SJCRH30 (cell line): ENCODE results near the gene TAF6L. TPM values are rescaled to one million over a fixed set of nuclear protein-coding genes. Genes with fewer than 3 reads are reported as not detected.

Experiments
- DNase-seq, 2 experiments: peaks; one replicate each; pipeline ENCODE4 v3.0.0-alpha.2; 2015 to 2020
- H3K27ac ChIP-seq: fragments of 250-450 bp; sonication (Bioruptor Pico); 2 replicates; pipeline ENCODE4 v1.5.1; 2020; ENCODE audit warnings: mild to moderate bottlenecking, moderate library complexity
- H3K27me3 ChIP-seq: fragments of 250-450 bp; sonication (Bioruptor Pico); 2 replicates; pipeline ENCODE4 v1.5.1; 2020; ENCODE audit warnings: mild to moderate bottlenecking, moderate library complexity
- H3K36me3 ChIP-seq: fragments of 250-450 bp; sonication (Bioruptor Pico); 2 replicates; pipeline ENCODE4 v1.5.1; 2020; ENCODE audit warnings: mild to moderate bottlenecking, moderate library complexity
- H3K4me1 ChIP-seq: fragments of 250-450 bp; sonication (Bioruptor Pico); 2 replicates; pipeline ENCODE4 v1.5.1; 2020; ENCODE audit warnings: mild to moderate bottlenecking, moderate library complexity
- H3K4me3 ChIP-seq: fragments of 250-450 bp; sonication (Bioruptor Pico); 2 replicates; pipeline ENCODE4 v1.5.1; 2020; ENCODE audit warnings: mild to moderate bottlenecking, moderate library complexity
- H3K9me3 ChIP-seq: fragments of 250-450 bp; sonication (Bioruptor Pico); replicated peaks from 2 replicates; pipeline ENCODE4 v1.5.1; 2020; ENCODE audit warnings: mild to moderate bottlenecking, moderate library complexity
- total RNA-seq: library from RNA; depleted of rRNA; stranded (reverse); fragments of >200 nt; shearing (Covaris generic); gene quantifications from 2 replicates; pipeline ENCODE4 v1.2.3, GENCODE V29; 2014

Gene TAF6L
- total RNA-seq, 1 experiment from 2014 or later: 22.2 TPM

DNA sequence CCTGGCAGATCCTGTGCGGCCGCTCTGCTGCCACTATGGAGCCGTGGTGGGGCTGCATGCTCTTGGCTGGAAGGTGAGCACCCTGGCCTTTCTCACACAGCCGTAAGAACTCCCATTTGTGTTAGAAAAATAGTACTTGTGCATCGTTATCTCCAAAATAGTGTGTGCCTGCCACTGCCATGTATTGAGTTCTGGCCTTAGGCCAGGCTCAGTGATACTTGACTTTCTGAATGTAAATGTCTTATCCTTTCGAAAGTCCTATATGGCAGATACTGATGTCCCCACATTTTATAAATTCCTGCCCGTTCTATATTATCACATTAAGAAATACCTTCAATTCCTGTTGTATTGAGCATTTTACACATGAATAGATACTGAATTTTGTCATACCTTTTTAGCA lies 11.6 kb downstream of the TAF6L start:
- H3K27me3 ChIP-seq: no peaks in the 10 kb centered on the region
- DNase-seq: no peak
- H3K9me3 ChIP-seq: no peaks in the 10 kb centered on the region
- no peak overlapping the region for H3K4me3 ChIP-seq
- H3K27ac ChIP-seq: no peak overlapping the region
- H3K4me1 ChIP-seq: no peaks in the 10 kb centered on the region
- peaks cover 10% of the 10 kb centered on the region for H3K36me3 ChIP-seq

DNA sequence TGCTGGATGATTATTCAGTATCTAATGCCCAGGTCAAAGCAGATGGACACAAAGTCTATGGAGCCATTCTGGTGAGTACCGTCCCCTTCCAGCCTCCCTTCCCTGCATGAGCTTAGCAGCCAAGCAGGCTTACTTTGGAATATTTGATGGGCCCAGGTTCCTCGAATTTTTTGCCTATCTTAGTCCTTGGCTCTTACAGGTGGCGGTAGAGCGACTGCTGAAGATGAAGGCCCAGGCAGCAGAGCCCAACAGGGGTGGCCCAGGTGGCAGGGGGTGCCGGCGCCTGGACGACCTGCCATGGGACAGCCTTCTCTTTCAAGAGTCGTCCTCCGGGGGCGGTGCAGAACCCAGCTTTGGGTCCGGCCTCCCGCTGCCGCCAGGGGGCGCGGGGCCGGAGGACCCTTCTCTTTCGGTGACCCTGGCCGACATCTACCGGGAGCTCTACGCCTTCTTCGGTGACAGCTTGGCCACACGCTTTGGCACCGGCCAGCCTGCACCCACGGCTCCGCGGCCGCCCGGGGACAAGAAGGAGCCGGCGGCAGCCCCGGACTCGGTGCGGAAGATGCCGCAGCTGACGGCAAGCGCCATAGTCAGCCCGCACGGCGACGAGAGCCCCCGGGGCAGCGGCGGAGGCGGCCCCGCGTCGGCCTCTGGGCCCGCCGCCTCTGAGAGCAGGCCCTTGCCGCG lies 15.3 kb downstream of the TAF6L start:
- Histone ChIP-seq H3K4me1 (no peaks in the 10 kb centered on the region), H3K27ac (peak overlapping the region; percentile 63; the same call in 1 of the 2 replicates), H3K27me3 (no peaks in the 10 kb centered on the region), H3K9me3 (no peaks in the 10 kb centered on the region), H3K4me3 (peak overlapping the region; percentile 89), H3K36me3 (peaks cover 4% of the 10 kb centered on the region; the same call in 1 of the 2 replicates)
- peak; percentile 78 to 86 for DNase-seq

DNA sequence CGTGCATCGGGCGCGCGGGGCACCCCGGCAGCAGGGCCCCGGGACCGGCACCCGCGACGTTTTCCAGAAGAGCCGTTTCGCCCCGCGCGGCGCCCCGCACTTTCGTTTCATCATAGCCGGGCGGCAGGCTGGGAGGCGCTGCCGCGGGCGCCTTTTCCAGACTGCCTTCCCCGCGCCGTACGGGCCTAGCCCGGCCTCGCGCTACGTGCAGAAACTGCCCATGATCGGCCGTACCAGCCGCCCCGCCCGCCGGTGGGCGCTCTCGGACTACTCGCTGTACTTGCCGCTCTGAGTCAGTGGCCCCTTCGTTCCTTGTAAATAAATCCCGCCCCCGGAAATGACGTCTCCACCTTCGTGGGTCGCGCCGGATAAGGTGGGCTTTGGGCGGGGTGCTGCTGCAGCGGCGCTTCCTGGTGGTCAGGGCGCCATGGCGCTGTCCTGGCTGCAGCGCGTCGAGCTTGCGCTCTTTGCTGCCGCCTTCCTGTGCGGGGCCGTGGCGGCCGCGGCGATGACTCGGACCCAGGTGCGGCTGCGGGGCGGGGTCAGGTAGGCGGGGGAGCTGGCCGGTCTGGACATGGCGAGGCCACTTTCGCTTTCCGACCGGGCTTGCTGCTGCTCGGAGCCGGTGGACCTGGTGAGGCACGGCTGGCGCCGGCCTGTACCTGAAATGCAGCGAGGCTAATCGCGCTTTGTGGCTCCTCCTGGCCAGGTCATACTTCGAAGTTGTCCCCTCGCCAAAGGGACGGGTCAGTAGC lies 16.0 kb downstream of the TAF6L start, which contains the start of gene TMEM179B:
Gene TMEM179B (plus strand): TSS at position 398 of the 755 bp plus-strand sequence. CDS start 30 bp downstream, at position 428.
- Histone ChIP-seq H3K4me3 (peak within 1 kb of the TSS; percentile 89), H3K4me1 (no peaks in the 10 kb centered on the region), H3K36me3 (peaks cover 4% of the 10 kb centered on the region; the same call in 1 of the 2 replicates), H3K27me3 (no peaks in the 10 kb centered on the region), H3K27ac (peak within 1 kb of the TSS; percentile 63), H3K9me3 (no peaks in the 10 kb centered on the region)
- DNase-seq: peak; percentile 97 to 98

DNA sequence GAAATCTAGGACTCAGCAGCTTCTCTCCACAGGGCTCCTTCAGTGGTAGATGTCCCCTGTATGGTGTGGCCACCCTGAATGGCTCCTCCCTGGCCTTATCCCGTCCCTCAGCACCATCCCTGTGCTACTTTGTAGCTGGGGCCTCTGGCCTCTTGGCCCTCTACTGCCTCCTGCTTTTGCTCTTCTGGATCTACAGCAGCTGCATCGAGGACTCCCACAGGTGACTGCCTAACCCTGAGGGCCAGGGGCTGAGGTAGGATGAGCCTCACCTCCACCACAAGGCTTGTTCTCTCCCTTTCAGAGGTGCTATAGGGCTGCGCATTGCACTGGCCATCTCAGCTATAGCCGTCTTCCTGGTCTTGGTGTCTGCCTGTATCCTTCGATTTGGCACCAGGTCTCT lies 17.8 kb downstream of the TAF6L start:
- Histone ChIP-seq H3K27ac (no peak overlapping the region), H3K36me3 (peaks cover 15% of the 10 kb centered on the region), H3K4me3 (no peak overlapping the region), H3K9me3 (no peaks in the 10 kb centered on the region), H3K4me1 (no peaks in the 10 kb centered on the region), H3K27me3 (no peaks in the 10 kb centered on the region)
- no peak for DNase-seq

DNA sequence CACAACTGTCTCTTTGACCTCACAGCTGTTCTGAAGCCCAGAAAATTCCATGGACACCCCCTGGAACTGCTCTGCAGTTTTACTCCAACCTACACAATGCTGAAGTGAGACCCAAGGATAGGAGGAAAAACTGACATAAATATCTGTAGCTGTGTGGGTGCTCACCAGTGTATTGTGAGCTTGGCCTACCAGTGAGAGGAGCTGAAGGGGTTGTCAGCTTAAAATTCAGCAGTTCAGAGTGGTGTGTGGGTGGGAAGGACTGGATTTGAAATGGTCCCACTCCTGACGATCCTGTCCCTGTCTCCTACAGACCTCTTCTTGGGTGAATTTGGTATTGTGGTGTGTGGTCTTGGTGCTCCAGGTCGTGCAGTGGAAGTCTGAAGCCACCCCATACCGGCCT lies 18.4 kb downstream of the TAF6L start:
- Histone ChIP-seq H3K36me3 (peaks cover 20% of the 10 kb centered on the region), H3K27ac (no peak overlapping the region), H3K4me3 (no peak overlapping the region), H3K4me1 (no peaks in the 10 kb centered on the region), H3K27me3 (no peaks in the 10 kb centered on the region), H3K9me3 (no peaks in the 10 kb centered on the region)
- no peak for DNase-seq

DNA sequence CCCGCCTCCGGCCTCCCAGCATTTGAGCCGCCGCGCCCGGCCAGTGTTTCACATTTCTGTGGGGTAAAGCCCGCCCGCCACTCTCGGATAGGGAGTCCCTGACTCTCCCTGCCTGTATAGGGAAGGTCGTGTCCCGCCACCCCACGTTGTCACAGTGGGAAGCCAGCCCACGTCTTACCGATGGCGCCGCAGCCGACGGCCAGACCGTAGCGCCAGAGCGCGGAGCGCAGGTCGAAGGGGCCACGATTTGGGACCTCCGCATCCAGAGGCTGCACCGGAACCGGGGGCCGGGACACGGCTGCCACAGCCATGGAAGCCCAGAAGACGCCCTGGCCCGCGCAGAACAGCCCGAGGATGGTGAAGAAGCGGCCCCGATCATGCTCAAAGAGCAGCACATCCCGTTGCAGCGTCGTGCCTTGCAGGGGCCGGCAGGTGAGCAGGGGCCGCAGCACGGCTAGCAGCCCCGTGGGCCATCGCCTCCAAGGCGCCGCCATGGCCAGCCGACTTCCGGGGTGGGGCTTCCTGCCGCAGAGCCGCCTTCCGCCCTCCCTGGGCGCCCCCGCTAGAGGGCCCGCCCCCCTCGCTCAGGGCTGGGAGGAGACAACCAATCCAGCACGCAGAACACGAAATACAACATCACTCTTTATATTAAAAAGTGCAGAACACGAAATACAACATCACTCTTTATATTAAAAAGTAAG lies 20.5 kb downstream of the TAF6L start, which contains the start of gene TMEM223:
Gene TMEM223 (minus strand): TSS at position 506 of the 701 bp plus-strand sequence. CDS start 12 bp downstream, at position 494.
- H3K36me3 ChIP-seq: peaks cover 36% of the 10 kb centered on the region

DNA sequence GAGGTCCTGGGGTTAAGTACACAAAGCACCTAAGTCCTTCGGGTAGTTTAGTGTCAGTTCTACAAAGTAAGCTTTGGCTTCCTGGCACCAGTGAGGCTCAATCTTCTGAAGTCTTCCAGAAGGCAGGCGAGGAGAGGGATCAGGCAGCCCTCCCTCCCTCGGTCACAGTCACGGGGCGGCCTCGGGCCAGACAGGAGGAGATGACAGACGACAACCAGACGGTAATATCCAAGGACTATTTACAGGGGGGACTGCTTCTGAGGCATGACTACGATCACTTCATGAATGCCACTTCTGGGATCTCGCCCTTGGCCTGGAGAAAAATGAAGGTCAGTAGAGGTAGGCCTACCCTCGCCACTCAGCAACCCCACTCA lies 21.0 kb downstream of the TAF6L start:
- Histone ChIP-seq H3K9me3 (no peaks in the 10 kb centered on the region), H3K27ac (no peak overlapping the region; the same call in 1 of the 2 replicates), H3K27me3 (no peaks in the 10 kb centered on the region), H3K4me1 (no peaks in the 10 kb centered on the region), H3K36me3 (peaks cover 39% of the 10 kb centered on the region), H3K4me3 (peak overlapping the region; percentile 68)
- DNase-seq: peak in 1 of 2 experiments; percentile 23

More for the DNA sequence above, 20.5 kb downstream of the TAF6L start, which contains the start of gene TMEM223:
- Histone ChIP-seq H3K4me1 (no peaks in the 10 kb centered on the region), H3K4me3 (peak within 1 kb of the TSS; percentile 68), H3K9me3 (no peaks in the 10 kb centered on the region), H3K27me3 (no peaks in the 10 kb centered on the region), H3K27ac (peak within 1 kb of the TSS; percentile 25; the same call in 1 of the 2 replicates)
- peak; percentile 82 to 83 for DNase-seq

DNA sequence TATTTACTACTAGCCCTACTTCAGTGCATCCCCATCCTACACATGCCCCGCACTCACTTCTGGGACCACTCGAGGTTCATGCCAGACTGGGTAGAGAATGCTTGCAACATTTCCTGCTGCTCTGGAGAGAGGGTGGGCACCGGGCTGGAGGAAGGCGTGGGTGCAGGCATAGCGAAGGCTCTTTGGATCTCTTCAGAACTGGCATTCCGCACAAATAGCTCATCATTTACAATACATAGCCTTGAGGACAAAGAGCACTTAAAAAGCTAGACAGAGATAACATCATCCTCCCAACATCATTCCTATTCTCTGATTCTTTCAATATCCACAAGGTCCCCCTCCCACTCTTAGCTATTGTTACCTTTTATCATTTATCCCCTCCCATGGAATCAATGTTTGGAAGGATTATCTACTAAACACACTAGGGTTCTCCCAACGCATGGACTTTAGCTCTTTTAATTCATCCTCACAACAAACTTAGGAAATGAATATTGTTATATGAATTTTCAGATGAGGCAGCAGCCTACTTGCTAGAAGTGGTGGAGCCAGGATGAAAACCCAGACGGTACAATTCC lies 23.1 kb downstream of the TAF6L start:
- peaks cover 55% of the 10 kb centered on the region for H3K36me3 ChIP-seq
- H3K4me3 ChIP-seq: no peak overlapping the region
- H3K4me1 ChIP-seq: no peaks in the 10 kb centered on the region
- no peaks in the 10 kb centered on the region for H3K9me3 ChIP-seq
- H3K27me3 ChIP-seq: no peaks in the 10 kb centered on the region
- DNase-seq: no peak
- no peak overlapping the region for H3K27ac ChIP-seq

DNA sequence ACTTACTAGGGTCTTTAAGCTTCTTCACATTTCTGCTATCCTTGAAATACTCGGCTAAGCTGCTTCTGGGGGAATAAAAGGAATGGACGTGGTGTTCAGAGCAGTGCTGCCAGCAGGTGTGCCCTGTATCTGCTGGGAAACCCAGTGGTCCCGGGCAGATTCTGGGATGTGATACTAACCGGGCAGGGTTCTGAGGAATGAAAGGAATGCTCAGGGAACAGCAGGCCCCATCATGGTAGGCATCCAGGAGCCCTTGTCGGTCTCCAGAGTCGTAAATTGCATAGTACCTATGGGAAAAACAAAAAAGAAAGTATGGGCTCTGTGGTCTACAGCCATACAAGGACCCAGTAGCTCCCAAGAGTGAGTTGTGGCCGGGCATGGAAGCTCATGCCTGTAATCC lies 25.1 kb downstream of the TAF6L start:
- Histone ChIP-seq H3K27ac (no peak overlapping the region), H3K36me3 (peaks cover 67% of the 10 kb centered on the region), H3K4me1 (no peaks in the 10 kb centered on the region), H3K4me3 (no peak overlapping the region), H3K9me3 (no peaks in the 10 kb centered on the region), H3K27me3 (no peaks in the 10 kb centered on the region)
- no peak for DNase-seq

DNA sequence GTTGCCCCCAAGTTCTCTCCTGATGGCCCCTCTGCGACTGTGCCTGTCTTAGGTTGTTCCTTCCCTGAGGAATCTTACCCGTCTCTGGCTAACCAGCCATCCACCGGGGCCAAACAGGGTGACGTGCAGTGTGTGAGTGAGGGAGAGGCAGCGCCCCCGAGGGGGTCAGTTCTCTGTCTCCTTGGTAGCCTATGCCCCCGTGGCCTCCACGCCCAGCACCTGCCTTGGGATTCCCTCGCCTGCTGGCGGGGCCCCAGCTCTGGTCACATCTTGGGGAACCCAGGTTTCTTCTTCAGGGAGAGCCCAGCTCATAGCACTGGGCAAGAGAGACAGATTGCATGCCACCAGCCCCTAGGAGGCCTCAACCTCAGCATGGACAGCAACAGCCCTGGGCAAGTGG lies 28.3 kb downstream of the TAF6L start:
- Histone ChIP-seq H3K36me3 (peaks cover 72% of the 10 kb centered on the region), H3K27ac (no peak overlapping the region), H3K9me3 (no peaks in the 10 kb centered on the region), H3K4me3 (no peak overlapping the region), H3K4me1 (peaks cover 6% of the 10 kb centered on the region; the same call in 1 of the 2 replicates), H3K27me3 (no peaks in the 10 kb centered on the region)
- DNase-seq: no peak

DNA sequence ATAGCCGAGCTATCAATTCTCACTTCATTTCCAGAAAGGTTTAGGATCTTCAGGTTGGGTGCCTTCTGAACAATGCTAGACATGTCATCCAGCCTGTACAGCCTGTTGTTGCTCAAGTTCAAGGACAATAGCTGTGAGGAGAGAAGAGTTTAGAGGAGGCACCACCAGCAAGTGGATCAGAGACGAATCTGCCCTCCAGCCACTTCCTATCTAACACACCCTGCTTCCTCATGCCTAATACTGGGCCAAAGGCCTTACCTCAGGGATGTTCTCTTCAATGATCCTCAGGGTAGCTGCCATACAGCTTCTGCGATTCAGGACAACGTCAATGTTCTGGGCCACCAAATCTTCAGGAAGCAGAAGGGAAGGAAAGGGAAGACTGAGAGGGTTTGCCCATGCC lies 29.9 kb downstream of the TAF6L start:
- H3K27me3 ChIP-seq: no peaks in the 10 kb centered on the region
- H3K4me3 ChIP-seq: no peak overlapping the region
- H3K9me3 ChIP-seq: no peaks in the 10 kb centered on the region
- peaks cover 6% of the 10 kb centered on the region; the same call in 1 of the 2 replicates for H3K4me1 ChIP-seq
- H3K36me3 ChIP-seq: peaks cover 57% of the 10 kb centered on the region
- no peak overlapping the region for H3K27ac ChIP-seq
- no peak for DNase-seq

DNA sequence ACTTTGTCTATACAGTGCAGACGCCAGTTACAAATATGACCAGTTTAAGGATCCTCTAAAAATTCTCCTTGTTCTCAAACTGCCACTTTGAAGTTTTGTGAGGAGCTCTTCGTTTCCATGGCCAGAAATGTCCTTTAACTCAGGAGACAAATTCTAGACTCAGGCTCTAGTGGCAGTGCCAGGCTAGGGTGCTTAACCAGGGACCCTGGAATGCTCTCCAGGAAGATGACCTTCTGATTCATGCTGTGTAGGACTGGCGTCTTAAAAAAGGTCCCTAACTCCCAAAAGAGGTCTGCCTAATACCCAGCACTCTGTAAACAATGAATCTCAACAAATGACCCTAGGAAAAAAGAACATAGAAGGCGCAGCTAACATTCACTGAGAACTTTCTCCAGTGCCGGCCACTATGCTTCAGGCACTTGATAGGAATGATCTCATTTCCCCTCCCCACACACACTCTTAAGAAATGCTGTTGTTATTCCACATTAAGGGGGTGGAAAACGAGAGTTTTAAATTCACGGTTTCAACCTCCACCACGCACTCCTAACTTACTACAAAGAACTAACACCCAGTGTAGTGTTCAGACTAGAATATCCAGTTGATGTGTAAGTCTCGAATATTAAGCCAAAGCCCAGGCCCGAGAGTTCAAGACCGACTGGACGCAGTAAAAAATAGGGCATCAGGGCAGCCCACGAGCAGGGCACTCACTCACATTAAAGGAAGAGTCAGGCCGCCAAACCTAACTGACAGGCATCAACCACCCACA lies 33.3 kb downstream of the TAF6L start:
- Histone ChIP-seq H3K4me1 (peaks cover 6% of the 10 kb centered on the region; the same call in 1 of the 2 replicates), H3K27ac (peak overlapping the region; percentile 4; the same call in 1 of the 2 replicates), H3K36me3 (peaks cover 33% of the 10 kb centered on the region), H3K27me3 (no peaks in the 10 kb centered on the region), H3K9me3 (no peaks in the 10 kb centered on the region), H3K4me3 (peak overlapping the region; percentile 74)
- peak in 1 of 2 experiments; percentile 33 for DNase-seq

DNA sequence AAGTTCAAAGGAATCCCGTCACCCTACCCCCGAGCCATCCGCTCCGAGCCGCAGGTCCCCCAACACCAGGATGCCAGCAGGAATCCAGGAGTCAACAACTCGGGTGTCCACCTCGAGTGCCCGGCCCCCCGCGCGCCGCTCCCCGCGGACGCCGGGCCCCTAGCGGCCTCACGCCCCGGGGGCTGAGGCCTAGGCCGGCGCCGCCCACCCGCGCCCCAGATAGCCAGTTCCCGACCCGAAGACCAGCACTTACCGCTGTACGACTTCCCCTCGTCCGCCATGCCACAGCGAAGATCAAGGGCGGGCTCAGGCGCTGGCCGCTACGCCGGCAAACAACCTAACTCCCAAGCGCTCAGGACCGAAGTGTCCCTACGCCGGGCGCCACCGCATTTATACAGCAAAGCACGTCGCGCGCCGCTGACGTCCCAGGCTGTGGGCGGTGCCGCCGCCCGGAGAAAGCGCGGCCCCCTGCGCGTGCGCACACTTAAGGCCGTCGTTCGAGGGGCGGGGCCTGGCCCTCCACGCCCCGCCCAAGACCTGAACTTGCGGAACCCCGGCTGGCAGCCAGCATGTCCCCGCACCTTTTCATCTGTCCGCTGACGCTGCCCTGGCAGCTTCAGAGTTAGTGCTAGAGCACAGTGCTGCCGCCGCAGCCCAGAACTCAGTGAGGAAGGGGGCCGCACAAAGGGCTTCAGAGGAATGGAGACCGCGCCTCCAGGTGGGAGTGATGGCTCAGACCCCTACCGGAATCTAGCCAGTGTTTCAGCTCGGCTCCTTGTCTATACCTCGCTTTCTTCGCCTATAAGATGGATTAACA lies 34.1 kb downstream of the TAF6L start, which contains the start of gene NXF1:
Gene NXF1 (minus strand): TSS at position 365 of the 817 bp plus-strand sequence. CDS start 84 bp downstream, at position 281.
- peak; percentile 91 to 95 for DNase-seq
- Histone ChIP-seq H3K27ac (peak within 1 kb of the TSS; percentile 4; the same call in 1 of the 2 replicates), H3K27me3 (no peaks in the 10 kb centered on the region), H3K4me1 (peaks cover 6% of the 10 kb centered on the region; the same call in 1 of the 2 replicates), H3K36me3 (peaks cover 27% of the 10 kb centered on the region), H3K4me3 (peak within 1 kb of the TSS; percentile 74), H3K9me3 (no peaks in the 10 kb centered on the region)
